CD8-positive, alpha-beta memory T cell (primary cell): ENCODE results near the gene PPP1R13B. TPM values are rescaled to one million over a fixed set of nuclear protein-coding genes. Genes with fewer than 3 reads are reported as not detected.
A peak's percentile ranks its signal among the peaks of the same experiment; 100 is the strongest.

Source experiments
- CTCF ChIA-PET: fragments of 350-600 bp; sonication (Branson Sonifier 250); formaldehyde crosslinking; loops from one replicate; lab custom pipeline; 2021; ENCODE audit warnings: antibody characterized with exemption; lab: Charles Lee
- POLR2A ChIA-PET: fragments of 350-600 bp; sonication (Branson Sonifier 250); formaldehyde crosslinking; loops from one replicate; lab custom pipeline; 2021; ENCODE audit warnings: antibody characterized with exemption; lab: Charles Lee
- DNase-seq, 5 donors: peaks; one replicate each; pipeline versions ENCODE4 v3.0.0 to v3.0.0-alpha.2; 2020 to 2022; ENCODE audit warnings: mixed read lengths in 1 of 5
- H3K27ac ChIP-seq: one replicate; pipeline ENCODE4 v1.7.0; 2013; ENCODE audit warnings: low read depth, mild to moderate bottlenecking, low read length, moderate library complexity
- H3K27me3 ChIP-seq: 2 replicates; pipeline ENCODE4 v1.7.0; 2013; ENCODE audit warnings: low read length, mild to moderate bottlenecking; ENCODE audit not compliant: insufficient read depth, poor library complexity, severe bottlenecking
- H3K36me3 ChIP-seq: 2 replicates; pipeline ENCODE4 v1.7.0; 2013; ENCODE audit warnings: mild to moderate bottlenecking, low read length, moderate library complexity; ENCODE audit not compliant: insufficient read depth
- H3K4me1 ChIP-seq: 2 replicates; pipeline ENCODE4 v1.7.0; 2013; ENCODE audit warnings: mild to moderate bottlenecking, low read length, moderate library complexity; ENCODE audit not compliant: insufficient read depth
- H3K4me3 ChIP-seq: 2 replicates; pipeline ENCODE4 v1.7.0; 2013; ENCODE audit warnings: mild to moderate bottlenecking, low read length
- H3K9me3 ChIP-seq: 2 replicates; pipeline ENCODE4 v1.7.0; 2013; ENCODE audit warnings: mild to moderate bottlenecking, low read length
- H3K27ac Mint-ChIP-seq, 8 donors: one replicate each; pipeline ENCODE4 v1.8.0; 2020 to 2021; ENCODE audit warnings: mixed read lengths in 8 of 8, mild to moderate bottlenecking in 6 of 8, inconsistent platforms in 3 of 8, moderate library complexity in 3 of 8
- H3K27me3 Mint-ChIP-seq, 2 donors: one replicate each; pipeline ENCODE4 v1.8.0; 2020 to 2021; ENCODE audit warnings: mixed read lengths in 2 of 2, mild to moderate bottlenecking in 1 of 2, moderate library complexity in 1 of 2
- H3K36me3 Mint-ChIP-seq, 3 donors: one replicate each; pipeline ENCODE4 v1.8.0; 2020 to 2021; ENCODE audit warnings: mixed read lengths in 3 of 3, inconsistent platforms in 1 of 3, mild to moderate bottlenecking in 1 of 3
- H3K4me1 Mint-ChIP-seq, 3 donors: one replicate each; pipeline ENCODE4 v1.8.0; 2020 to 2021; ENCODE audit warnings: mixed read lengths in 3 of 3, inconsistent platforms in 1 of 3, mild to moderate bottlenecking in 1 of 3
- H3K4me3 Mint-ChIP-seq, 7 donors: one replicate each; pipeline ENCODE4 v1.8.0; 2020 to 2021; ENCODE audit warnings: mixed read lengths in 7 of 7, mild to moderate bottlenecking in 6 of 7, moderate library complexity in 4 of 7, inconsistent platforms in 2 of 7
- H3K9me3 Mint-ChIP-seq, 5 donors: one replicate each; pipeline ENCODE4 v1.8.0; 2020 to 2022; ENCODE audit warnings: mixed read lengths in 5 of 5, mild to moderate bottlenecking in 3 of 5, moderate library complexity in 2 of 5, inconsistent platforms in 1 of 5
- polyA plus RNA-seq: library from polyadenylated mRNA; unstranded; fragments of 300-500 nt; fragmentation: Illumina TruSeq; gene quantifications from one replicate; pipeline ENCODE4 v1.2.3, GENCODE V29; 2021
- total RNA-seq, 2 experiments: library from RNA; stranded (reverse); gene quantifications; one replicate each; pipeline ENCODE4 v1.2.3, GENCODE V29; 2021

The PPP1R13B gene
- total and polyA plus RNA-seq, 3 experiments from 2014 or later, result 10.4 to 14.4 (median 14.0) TPM

GRCh38 chr14:103711516-103712431, 135.6 kb downstream of the PPP1R13B start:
- Histone ChIP-seq H3K36me3 (no peaks in the 10 kb centered on the region), H3K4me3 (no peak overlapping the region), H3K27me3 (no peaks in the 10 kb centered on the region), H3K27ac (no peak overlapping the region), H3K9me3 (no peaks in the 10 kb centered on the region), H3K4me1 (peaks cover 15% of the 10 kb centered on the region)
- Mint-ChIP-seq H3K9me3 (no peaks in the 10 kb centered on the region), H3K27ac (peak overlapping the region in 1 of 8 donors; percentile 67), H3K36me3 (peaks cover 0 to 12% (median 0%) of the 10 kb centered on the region in 3 donors), H3K4me3 (peak overlapping the region in 2 of 7 donors; percentile 22 to 51), H3K27me3 (peaks cover 0 to 2% of the 10 kb centered on the region in 2 donors), H3K4me1 (peaks cover 12 to 36% (median 17%) of the 10 kb centered on the region in 3 donors)
- POLR2A ChIA-PET, result no interaction called here
- DNase-seq, result no peak
- CTCF ChIA-PET, result no interaction called here

DNA sequence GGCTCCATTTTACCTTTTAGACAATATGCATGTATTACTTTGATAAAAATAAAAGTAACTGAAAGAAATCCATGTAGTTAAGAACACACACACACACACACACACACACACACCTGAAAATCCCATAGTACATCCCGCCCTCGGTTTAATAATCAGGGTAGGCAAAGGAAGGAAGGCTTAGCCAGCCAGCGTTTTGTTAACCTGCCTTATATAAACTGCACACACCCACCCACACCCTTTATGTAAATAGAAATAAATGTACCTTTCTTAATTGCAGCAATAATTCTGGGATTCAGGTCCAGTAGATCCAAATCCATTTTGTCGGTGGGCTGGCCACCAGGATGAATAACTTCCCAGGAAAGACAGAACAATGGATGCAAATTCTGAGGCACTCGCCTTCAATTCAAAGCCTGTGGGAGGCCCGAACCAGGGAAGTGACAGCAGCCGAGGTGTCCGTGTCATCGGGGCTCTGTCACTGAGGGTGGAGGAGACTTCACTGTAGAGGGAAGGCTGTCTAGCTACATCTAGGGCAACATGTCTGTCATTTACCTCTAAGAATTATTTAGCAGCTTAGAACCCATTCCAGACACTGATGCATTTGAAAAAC, 136.5 kb downstream of the PPP1R13B start:
- CTCF ChIA-PET, result no interaction called here
- Mint-ChIP-seq H3K36me3 (peaks cover 0 to 16% (median 0%) of the 10 kb centered on the region in 3 donors), H3K27ac (peak overlapping the region in 4 of 8 donors; percentile 29 to 82 (median 57)), H3K4me3 (peak overlapping the region in 2 of 7 donors; percentile 22 to 36), H3K4me1 (peaks cover 12 to 32% (median 14%) of the 10 kb centered on the region in 3 donors), H3K27me3 (peaks cover 0 to 2% of the 10 kb centered on the region in 2 donors), H3K9me3 (no peaks in the 10 kb centered on the region)
- Histone ChIP-seq H3K4me3 (no peak overlapping the region), H3K4me1 (peaks cover 11% of the 10 kb centered on the region), H3K36me3 (no peaks in the 10 kb centered on the region), H3K27me3 (no peaks in the 10 kb centered on the region), H3K27ac (no peak overlapping the region), H3K9me3 (no peaks in the 10 kb centered on the region)
- no peak for DNase-seq
- POLR2A ChIA-PET, result no interaction called here

GRCh38 chr14:103709814-103710213, 137.6 kb downstream of the PPP1R13B start:
- no peak overlapping the region for H3K27ac ChIP-seq
- Mint-ChIP-seq H3K36me3 (peaks cover 0 to 20% (median 0%) of the 10 kb centered on the region in 3 donors), H3K9me3 (no peaks in the 10 kb centered on the region), H3K27ac (no peak overlapping the region), H3K4me1 (peaks cover 9 to 27% (median 9%) of the 10 kb centered on the region in 3 donors), H3K4me3 (no peak overlapping the region), H3K27me3 (peaks cover 0 to 2% of the 10 kb centered on the region in 2 donors)
- no peak overlapping the region for H3K4me3 ChIP-seq
- POLR2A ChIA-PET, result no interaction called here
- CTCF ChIA-PET, result no interaction called here
- DNase-seq, result no peak
- peaks cover 11% of the 10 kb centered on the region for H3K4me1 ChIP-seq
- H3K36me3 ChIP-seq, result no peaks in the 10 kb centered on the region
- H3K9me3 ChIP-seq, result no peaks in the 10 kb centered on the region
- no peaks in the 10 kb centered on the region for H3K27me3 ChIP-seq

GRCh38 chr14:103708750-103709187, 138.6 kb downstream of the PPP1R13B start:
- no peak overlapping the region for H3K27ac Mint-ChIP-seq
- H3K4me1 Mint-ChIP-seq, result peaks cover 2 to 18% (median 8%) of the 10 kb centered on the region in 3 donors
- no peak overlapping the region for H3K4me3 ChIP-seq
- POLR2A ChIA-PET, result no interaction called here
- no peak for DNase-seq
- no peaks in the 10 kb centered on the region for H3K9me3 ChIP-seq
- H3K36me3 Mint-ChIP-seq, result peaks cover 0 to 24% (median 0%) of the 10 kb centered on the region in 3 donors
- no peaks in the 10 kb centered on the region for H3K36me3 ChIP-seq
- peaks cover 0 to 2% of the 10 kb centered on the region in 2 donors for H3K27me3 Mint-ChIP-seq
- H3K27ac ChIP-seq, result no peak overlapping the region
- CTCF ChIA-PET, result no interaction called here
- H3K9me3 Mint-ChIP-seq, result no peaks in the 10 kb centered on the region
- no peaks in the 10 kb centered on the region for H3K27me3 ChIP-seq
- no peak overlapping the region for H3K4me3 Mint-ChIP-seq
- peaks cover under 1% of the 10 kb centered on the region for H3K4me1 ChIP-seq

GRCh38 chr14:103707329-103708263, 139.8 kb downstream of the PPP1R13B start:
- Histone ChIP-seq H3K36me3 (peaks cover 4% of the 10 kb centered on the region), H3K27me3 (no peaks in the 10 kb centered on the region), H3K4me1 (no peaks in the 10 kb centered on the region), H3K27ac (no peak overlapping the region), H3K9me3 (no peaks in the 10 kb centered on the region), H3K4me3 (no peak overlapping the region)
- Mint-ChIP-seq H3K4me1 (peaks cover 0 to 11% (median 2%) of the 10 kb centered on the region in 3 donors), H3K36me3 (peaks cover 0 to 34% (median 0%) of the 10 kb centered on the region in 3 donors), H3K27ac (no peak overlapping the region), H3K9me3 (no peaks in the 10 kb centered on the region), H3K4me3 (no peak overlapping the region), H3K27me3 (peaks cover 0 to 2% of the 10 kb centered on the region in 2 donors)
- DNase-seq, result no peak
- CTCF ChIA-PET, result no interaction called here
- POLR2A ChIA-PET, result no interaction called here

DNA sequence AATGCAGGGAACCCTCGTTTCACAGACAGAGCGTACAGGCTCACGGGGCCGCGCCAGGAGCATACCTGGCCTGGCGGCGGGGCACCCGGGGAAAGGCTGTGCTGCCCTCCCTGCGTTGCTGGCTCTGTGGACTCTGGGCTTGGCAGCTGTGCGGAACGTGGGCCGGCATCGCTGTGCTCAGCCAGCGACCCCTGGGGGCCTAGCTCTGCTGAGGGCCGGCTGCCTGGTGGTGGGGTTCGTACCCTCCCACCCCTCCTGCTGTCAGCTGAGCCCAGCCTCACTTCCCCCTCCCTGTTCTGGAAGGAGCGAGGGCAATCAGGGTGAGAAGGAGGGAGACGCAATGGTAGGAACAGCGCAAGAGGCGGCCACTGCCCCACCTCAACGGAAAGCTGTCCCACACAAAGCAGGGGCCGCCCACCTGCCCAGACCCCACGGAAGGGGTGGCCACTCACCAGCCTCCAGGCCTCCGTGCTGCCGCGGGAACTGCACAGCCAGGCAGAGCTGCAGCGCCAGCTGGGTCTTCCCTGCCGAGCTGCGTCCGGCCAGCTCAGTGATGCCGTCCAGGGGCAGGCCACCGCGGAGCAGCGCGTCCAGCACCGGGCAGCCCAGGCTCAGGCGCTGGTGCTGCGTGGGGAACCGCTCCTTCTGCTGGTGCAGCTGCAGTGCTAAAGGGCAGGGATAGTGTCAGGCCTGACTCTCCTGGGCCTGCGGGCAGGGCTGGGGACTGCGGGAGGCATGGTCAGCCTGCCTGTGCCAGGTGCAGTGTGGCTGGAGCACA, 140.6 kb downstream of the PPP1R13B start:
- H3K27ac Mint-ChIP-seq, result no peak overlapping the region
- H3K4me3 Mint-ChIP-seq, result no peak overlapping the region
- ChIA-PET CTCF (no interaction called here), POLR2A (no interaction called here)
- Histone ChIP-seq H3K4me1 (no peaks in the 10 kb centered on the region), H3K4me3 (no peak overlapping the region), H3K27me3 (no peaks in the 10 kb centered on the region), H3K36me3 (peaks cover 4% of the 10 kb centered on the region), H3K27ac (no peak overlapping the region), H3K9me3 (no peaks in the 10 kb centered on the region)
- H3K27me3 Mint-ChIP-seq, result peaks cover 0 to 2% of the 10 kb centered on the region in 2 donors
- no peaks in the 10 kb centered on the region for H3K9me3 Mint-ChIP-seq
- peaks cover 0 to 42% (median 0%) of the 10 kb centered on the region in 3 donors for H3K36me3 Mint-ChIP-seq
- DNase-seq, result no peak
- peaks cover 0 to 8% (median 2%) of the 10 kb centered on the region in 3 donors for H3K4me1 Mint-ChIP-seq
